Measurements from ENCODE around the gene LMBRD2.
"Not testable (repeated sequence)": the region's sequence is repeated elsewhere in the genome, so short reads cannot be mapped to it uniquely, and the experiment has no call there.

Gene LMBRD2

GRCh38 chr5:36151434-36152323, at the start of gene LMBRD2, which contains the start of gene SKP2:
Gene LMBRD2, minus strand, starts transcription at chr5:36151887. Its CDS starts 8,538 bp downstream, at chr5:36143349.
Gene SKP2, plus strand, starts transcription at chr5:36152111. Its CDS starts 152 bp downstream, at chr5:36152263.
- DNase-seq (ENCODE audit: extremely low read depth, low read depth) = peak; percentile 90
- TF ChIP-seq CTCF (IDR thresholded peaks at IDR 0.05; ENCODE audit: low read depth, low read length) = no peak

- no peak for TF ChIP-seq CTCF (IDR thresholded peaks at IDR 0.05; ENCODE audit: low read depth, low read length)
- no peak for DNase-seq (ENCODE audit: extremely low read depth, low read depth)
These were observed 48.8 kb upstream of the LMBRD2 start for GRCh38 chr5:36200513-36200912.

GRCh38 chr5:36199620-36200019, 47.9 kb upstream of the LMBRD2 start:
- no peak for TF ChIP-seq CTCF (IDR thresholded peaks at IDR 0.05; ENCODE audit: low read depth, low read length)
- no peak for DNase-seq (ENCODE audit: extremely low read depth, low read depth)

GRCh38 chr5:36198783-36199182, 47.1 kb upstream of the LMBRD2 start:
- DNase-seq (ENCODE audit: extremely low read depth, low read depth) = not testable (repeated sequence)

GRCh38 chr5:36198281-36198680, 46.6 kb upstream of the LMBRD2 start:
- DNase-seq (ENCODE audit: extremely low read depth, low read depth) = no peak
- TF ChIP-seq CTCF (IDR thresholded peaks at IDR 0.05; ENCODE audit: low read depth, low read length) = no peak

- TF ChIP-seq CTCF (IDR thresholded peaks at IDR 0.05; ENCODE audit: low read depth, low read length) = no peak
- no peak for DNase-seq (ENCODE audit: extremely low read depth, low read depth)
These were observed 42.1 kb upstream of the LMBRD2 start for GRCh38 chr5:36193746-36194145.

- DNase-seq (ENCODE audit: extremely low read depth, low read depth) = not testable (repeated sequence)
These were observed 32.7 kb upstream of the LMBRD2 start for GRCh38 chr5:36184408-36184807.

- DNase-seq (ENCODE audit: extremely low read depth, low read depth) = no peak
- no peak for TF ChIP-seq CTCF (IDR thresholded peaks at IDR 0.05; ENCODE audit: low read depth, low read length)
These were observed 30.1 kb upstream of the LMBRD2 start for GRCh38 chr5:36181774-36182173.
